ENCODE results near the gene LRIG3.
"Not testable (repeated sequence)": the region's sequence is repeated elsewhere in the genome, so short reads cannot be mapped to it uniquely, and the experiment has no call there.

LRIG3 gene

DNA sequence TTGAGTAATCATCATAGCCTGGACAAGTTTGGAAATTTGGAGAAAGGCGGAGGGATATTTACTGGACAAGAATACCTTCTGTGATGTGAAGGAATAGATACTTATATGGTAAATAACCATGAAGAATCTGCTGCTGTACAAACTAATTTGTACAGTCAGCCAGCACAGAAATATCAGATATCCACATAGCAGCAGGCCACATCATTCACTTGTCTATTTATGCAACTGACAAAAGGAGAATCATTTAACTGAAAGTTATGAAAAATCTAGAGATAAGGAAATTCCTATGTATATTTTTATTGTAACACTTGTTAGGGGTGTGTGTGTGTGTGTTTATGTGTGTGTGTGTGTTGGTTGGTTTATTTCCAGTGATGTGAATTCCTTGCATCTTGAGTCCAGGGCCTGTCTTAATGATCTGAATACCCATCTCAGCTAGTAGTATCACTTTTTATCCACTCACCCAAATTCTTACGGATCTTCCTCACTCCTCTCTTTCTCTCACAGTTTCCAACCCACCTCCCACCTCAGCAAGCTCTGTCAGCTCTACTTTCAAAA, 10.5 kb upstream of the LRIG3 start:
- no peak for DNase-seq (ENCODE audit: low read depth)

DNA sequence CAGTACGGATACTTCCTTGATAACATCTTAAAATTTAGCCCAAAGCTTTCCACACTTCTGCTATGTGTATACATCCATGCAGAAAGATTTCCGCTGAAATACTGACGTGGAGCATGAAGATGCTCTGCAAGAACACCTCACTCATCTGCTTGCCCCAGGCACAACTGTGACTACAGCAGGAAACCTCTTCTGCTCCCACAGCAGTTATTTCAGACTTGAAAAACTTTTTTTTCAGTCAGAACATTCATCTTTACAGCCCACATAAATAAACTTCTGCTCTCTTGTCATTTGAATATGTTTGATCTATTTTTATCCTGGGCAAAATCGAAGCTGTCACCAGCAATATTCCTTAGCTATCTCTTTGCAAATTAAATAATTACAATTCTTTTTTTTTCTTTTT, 6.8 kb upstream of the LRIG3 start:
- DNase-seq (ENCODE audit: low read depth): no peak

DNA sequence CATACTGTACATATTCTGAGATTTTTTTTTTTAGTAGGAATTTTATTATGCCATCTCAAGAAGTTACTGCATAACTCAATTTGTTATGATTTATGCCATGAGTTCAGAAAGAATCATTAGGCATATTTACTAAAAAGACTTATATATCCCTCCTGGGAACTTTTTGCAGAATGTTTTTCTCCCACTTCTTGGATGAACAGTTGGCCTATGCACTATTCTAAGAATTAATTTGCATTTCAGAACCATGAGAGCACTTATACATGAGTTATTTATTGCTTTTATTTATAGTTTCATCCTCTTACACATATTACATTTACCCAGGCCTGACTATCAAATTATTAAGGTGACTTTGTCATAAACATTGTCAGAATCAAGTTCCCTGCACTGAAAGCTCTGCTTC, 6.3 kb upstream of the LRIG3 start:
- no peak for DNase-seq (ENCODE audit: low read depth)

DNA sequence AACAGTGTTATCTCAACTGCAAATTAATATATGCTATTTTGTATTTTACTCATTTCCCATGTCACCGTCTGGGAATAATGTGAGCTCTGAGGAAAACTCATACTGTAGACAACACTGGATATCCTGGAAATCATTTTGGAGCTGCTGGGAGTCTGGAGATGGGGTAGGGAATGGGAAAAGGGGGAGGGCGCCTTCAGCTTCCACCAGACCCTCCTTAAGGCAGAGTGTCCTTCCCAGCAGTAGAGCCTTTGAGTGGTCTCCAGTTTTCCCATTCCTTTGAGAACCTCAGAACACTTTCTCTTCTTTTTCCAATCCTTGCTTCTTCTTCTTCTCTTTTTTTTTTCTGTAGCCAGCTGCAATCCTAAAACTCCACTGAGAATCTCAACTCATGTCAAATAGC, 5.4 kb upstream of the LRIG3 start:
- no peak for DNase-seq (ENCODE audit: low read depth)

DNA sequence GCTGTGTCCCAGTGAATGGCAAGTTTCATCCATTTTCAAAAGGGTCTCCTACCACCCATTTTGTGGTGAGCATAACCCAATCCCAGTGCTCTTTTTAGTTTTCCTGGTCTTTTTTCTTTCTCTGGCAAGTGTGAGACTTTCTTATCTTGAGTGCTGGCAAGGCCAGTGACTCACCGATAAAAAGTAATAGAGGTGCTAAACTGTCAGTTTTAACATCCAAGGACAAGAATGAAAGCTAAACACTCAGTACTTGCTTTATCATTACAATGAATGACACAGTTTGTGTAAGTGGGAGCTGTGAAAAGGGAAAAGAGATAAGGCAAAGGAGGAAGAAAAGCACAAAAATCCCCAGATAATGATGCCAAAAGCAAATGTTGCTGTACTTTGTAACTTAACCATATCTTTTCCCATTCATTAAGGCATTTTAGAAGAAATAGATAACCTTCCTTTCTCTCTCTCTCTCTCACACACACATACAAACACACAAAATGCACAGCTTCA, 4.9 kb upstream of the LRIG3 start:
- DNase-seq (ENCODE audit: low read depth): no peak

DNA sequence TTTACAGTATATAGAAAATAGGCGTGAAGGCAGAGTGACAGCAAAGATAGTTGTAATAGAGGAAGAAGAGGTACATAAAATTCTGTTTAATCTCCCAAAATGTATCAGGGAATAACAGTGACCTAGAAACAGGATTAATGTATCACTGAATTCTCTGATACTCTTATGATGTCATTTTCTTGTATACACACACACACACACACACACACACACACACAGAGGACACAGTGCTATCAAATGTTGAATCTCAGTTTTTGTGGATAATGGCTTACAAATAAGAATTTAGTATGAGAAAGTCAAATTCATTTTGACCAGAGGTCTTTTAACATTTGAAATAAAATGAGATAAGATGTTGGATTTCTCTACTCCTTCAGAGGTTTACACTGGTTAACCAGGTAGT, 4.3 kb upstream of the LRIG3 start:
- no peak for DNase-seq (ENCODE audit: low read depth)

DNA sequence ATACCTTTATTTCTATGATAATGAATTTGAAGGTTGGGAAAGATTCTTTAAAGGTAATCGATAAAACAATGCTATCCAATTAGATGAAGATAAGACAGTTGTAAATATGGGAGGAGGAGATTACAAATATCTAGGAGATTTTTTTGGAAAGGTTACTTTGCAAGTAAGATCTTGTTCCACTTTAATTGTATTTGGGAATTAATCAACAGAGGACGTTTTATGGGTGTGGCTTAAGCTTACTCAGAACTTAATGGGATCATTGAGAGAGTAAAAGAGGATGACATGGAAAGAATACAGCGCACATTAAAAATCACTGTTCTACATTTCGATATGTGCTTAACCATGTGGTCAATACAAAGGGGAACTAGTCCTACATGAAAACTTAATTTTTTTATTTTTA, 3.5 kb upstream of the LRIG3 start:
- no peak for DNase-seq (ENCODE audit: low read depth)

DNA sequence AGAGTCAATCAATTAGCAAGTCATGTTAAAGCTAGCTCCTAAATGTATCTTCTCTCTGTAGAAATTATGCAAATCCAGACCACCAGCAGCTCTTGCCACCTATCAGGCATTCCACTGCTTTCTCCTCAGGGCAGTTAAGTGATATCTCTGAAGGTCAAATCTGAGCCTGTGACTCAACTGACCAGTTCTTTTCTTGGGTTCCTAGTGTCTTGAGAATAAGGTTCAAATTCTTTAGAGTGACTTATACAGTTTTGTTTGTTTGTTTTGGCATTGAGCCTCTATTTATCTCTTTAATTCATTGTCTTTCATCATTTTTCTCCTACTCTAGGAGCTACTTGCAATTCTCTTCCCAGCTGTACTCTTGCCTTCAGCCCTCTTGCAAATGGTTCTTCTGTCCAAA, 2.5 kb upstream of the LRIG3 start:
- no peak for DNase-seq (ENCODE audit: low read depth)

DNA sequence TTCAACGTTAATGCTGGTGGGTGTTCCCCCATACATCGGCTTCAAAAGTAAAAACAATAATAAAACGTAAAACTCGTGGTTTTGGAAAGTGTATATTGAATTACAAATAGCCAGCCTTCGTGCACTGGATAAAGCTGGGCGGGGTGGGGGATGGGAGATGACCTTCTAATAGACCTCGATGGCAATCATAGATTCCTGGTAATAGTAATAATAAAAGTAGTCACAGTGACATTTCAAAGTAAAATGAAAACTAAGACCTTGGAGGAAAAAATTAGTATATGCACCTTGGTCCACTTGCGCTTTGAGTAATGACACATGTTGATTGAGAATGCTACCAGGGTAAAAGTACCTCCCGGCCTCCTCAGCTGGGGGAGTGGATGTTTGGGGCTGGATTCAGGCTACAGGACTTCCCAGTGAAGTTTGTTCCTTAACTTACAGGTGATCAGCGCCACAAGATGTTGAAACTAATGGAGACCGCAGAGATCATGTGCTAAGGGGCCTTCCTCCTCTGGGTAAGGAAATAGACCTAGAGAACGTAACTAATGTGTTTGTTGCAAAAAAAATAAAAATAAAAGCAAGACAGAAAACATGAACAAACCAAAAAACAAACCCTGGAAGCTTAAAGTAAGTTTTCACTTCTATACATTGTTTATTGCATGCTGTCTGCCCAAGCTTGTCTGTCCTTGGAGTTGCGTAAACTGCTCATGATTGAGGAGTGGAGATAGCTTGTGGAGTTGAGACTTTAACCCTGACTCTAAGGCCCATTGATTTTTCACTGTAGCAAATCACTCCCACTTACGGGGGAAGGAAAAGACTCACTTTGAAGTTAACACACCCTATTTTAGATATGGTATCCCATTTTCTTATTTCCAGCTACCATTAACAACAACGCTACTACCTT, 907 bp upstream of the LRIG3 start:
- DNase-seq (ENCODE audit: low read depth): no peak

DNA sequence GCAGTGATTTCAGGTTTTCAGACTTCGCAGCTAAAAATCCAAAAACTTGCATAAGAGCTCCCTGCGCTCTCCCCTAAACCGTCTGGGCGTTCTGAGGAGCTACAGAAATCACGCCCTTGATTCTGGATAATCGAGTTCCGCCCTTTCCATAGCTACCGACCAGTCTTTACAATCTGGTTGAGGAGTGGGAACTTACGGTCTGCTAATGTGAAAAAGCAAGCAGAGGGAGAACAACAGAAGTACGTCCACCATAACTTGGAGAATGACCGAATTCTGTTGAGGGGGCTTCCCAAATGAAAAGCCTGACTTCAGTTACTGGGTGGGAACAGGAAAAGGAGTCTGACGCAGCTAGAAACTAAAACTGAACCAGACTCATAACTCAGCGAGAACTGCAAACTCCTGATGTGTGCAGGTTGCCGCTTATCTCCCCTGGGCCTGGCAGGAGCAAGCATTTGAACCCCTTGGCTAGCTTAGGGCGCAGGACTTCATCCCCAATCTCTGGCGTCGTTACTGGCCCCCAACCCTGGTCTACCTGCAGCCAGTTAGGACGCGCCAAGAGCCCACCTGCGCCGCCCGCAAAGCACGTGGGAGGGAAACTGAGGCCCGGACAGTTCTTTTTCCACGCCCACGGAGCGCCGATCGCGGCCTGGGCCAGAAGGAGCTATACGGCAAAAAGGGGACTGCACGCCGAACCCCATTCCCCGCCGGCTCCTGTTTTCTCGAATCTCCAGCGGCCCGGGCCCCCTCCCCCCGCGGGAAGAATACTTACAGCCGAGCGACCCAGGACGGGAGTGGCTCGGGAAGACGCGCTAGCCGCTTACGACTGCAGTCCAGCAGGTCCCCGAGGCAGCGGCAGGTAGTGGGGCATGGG, 838 bp downstream of the LRIG3 start:
- no peak for DNase-seq (ENCODE audit: low read depth)

DNA sequence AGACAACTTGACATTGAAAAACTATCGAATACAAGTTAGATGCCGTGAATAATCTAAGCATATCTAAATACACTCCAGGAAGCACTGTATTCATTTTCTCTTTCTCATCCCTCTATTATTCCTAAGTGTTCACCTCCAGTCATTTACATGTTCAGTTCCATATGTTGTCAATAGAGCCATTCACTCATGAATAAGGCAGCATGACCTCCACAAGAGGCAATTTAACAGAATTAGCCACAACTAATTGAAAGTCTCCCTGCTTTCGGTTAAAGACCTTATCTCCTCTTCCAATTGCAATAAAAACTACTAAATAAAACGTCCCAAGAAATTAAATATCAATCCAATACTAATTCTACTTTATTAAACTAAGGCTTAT, 1.8 kb downstream of the LRIG3 start:
- no peak for DNase-seq (ENCODE audit: low read depth)

DNA sequence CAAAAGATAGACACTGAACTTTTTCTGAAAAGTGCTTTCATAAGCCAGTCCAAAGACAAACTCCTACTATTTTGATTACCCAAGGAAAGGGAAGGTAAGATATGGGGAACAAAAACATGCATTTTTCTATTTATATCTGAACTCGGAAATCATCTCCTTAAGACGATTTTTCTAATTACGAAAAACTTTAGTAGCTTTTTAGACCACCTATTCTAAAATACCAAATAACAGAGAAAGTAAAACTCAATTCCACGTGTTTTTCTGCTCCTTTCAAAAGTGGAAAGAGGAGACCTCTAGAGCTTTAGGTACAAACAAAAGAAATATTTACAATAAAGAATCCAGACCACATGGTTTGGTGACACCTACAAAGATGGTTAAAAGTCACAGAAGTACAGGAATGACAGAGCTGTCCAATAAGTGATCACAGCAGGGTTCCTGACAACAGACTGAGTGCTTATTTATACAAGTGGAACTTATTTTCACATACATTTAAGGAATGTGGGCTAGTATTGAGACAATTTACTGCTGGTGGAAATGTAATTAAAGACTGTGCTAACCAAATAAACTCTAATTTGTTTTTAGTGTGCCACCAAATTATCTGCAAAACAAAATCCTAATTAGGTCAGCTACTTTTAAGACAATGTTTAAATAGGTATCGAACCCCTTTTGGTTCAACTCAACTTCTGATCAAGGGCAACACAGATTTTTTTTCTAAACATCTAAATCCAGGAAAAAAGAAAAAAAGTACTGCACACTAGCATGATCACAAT, 2.4 kb downstream of the LRIG3 start:
- DNase-seq (ENCODE audit: low read depth): no peak

DNA sequence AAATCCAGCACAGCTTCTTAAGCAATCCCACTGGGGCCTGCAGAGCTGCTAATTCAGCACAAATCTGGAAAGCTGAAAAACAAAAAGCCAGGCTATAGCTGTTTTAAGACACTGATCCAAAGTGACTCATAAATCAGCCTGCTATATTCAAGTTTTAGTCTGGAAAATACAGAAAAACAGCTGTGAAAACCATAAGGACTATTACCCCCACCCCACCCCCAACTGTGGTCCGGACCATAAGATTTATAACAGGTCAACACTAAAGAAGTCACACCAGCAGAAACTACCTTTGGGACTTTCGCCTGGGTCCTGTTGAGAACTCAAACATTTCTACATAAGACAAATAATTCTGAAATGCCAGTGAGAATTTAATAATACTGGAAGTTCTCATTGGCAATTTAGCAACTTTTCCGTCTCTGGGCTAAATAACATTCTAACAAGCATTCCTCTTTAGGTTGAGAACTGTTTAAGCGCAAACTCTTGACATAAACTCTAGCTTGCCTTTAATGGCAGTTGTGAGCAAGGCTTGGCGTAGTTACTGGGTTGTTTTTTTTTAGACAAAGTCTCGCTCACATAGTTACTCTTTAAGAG, 3.3 kb downstream of the LRIG3 start:
- no peak for DNase-seq (ENCODE audit: low read depth)

DNA sequence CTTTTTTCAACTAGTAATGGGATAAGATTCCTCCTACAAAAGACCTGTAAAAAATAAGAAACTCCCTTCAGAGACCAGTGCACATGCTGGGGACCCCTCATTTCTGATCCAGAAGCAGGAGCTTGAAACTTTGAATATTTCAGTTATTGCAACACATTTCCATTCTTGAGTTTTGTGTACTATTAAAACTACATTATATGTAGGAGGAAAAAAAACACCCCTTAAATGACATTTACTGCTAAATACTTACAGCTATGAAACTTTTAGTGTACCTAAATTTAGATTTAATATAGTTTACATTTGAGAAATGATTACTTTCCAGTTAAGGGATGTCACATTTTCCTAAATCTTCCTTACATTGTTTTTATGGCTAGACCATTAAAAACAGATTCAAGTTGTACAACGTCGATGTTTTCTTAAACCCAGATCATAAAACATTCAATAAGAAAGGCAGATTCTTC, 4.1 kb downstream of the LRIG3 start:
- no peak for DNase-seq (ENCODE audit: low read depth)

DNA sequence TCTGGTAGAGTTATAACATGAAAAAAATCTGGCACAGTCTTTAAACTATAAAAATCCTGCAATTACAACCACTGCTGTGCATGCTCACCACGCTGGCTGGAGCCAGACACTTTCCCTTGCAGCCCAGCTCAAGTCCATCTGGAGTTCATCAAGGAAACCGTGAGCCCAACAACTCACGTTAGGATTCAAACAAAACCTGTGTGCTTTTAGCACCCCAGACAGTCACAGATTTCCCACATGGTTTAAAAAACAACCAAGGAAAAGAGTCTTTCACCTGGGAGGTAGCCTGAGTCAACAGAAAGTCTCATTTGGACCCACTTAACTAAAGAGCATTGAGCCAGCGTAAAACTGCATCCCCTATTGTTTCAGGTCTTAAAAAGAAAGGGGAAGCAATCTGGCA, 4.7 kb downstream of the LRIG3 start:
- DNase-seq (ENCODE audit: low read depth): no peak

DNA sequence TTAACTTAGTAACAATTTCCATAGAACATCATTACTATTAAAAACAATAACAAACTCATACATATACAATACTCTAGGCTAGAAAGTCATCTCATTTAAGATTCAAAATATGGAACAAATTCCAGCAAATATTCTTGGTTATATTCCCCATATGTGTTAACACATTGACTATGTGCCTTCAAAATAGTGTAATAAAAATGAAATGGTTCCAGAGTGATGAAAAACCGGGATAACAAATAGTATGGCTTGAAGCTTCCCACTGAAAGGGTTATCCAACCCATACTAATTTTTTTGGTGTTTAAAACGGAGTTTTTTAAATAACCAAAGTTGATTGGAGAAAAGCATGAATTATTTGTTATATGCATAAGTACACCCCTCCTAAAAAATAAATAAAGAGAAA, 5.3 kb downstream of the LRIG3 start:
- no peak for DNase-seq (ENCODE audit: low read depth)

DNA sequence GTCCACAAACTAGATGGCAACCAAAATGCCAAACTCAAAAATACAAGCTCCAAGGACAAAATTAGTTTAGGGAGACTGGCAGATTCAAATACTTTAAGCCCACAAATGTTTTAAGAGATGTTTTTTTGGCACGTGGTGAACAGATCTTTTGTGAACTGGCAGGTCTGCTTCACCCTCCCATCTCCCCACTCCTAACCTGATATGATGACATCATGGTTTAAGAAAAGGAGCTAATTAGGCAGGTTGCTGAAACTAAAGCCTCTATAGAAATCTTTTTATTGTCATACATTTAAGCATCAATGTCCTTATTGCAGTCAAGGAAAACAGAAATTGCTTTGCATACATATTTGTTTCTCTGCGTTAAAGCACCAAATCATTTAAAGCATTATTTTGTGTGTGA, 5.8 kb downstream of the LRIG3 start:
- DNase-seq (ENCODE audit: low read depth): no peak

DNA sequence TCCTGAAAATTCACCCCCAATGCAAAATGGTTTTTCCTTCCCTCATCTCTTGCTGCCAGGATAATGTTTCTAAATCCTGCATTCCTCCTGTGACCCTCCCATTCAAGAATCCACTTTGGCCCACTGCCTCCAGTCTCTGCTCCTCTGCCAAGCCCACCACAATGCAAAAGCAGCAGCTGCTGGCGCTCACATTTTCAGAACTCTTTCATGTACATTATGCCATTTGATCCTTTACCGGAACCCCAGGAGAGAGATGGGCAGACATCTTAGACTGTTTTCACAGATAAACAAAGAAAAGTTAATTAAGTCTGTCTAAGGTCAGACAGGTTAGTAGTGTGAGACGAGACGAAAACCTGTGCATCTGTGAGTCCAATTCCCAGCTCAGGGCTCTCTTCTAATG, 12.9 kb downstream of the LRIG3 start:
- no peak for DNase-seq (ENCODE audit: low read depth)

DNA sequence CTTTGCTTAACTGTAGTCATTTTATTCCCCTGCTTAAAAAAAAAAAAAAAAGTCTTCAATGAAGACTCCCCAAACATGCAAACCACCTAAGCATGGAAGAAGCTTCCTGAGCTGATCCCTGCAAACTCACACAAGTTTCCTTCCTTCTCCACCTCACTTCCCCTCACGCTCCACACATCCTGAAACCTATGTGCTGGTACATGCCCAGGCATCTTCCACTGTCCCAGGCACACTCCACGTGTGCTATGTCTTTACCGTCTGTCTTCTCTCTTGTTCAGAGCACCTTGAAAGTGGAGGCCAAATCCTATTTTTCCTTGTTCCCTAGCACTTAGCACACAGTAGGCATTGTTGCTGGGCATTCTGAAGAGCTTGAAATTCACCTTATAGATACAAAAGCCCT, 13.4 kb downstream of the LRIG3 start:
- no peak for DNase-seq (ENCODE audit: low read depth)

DNA sequence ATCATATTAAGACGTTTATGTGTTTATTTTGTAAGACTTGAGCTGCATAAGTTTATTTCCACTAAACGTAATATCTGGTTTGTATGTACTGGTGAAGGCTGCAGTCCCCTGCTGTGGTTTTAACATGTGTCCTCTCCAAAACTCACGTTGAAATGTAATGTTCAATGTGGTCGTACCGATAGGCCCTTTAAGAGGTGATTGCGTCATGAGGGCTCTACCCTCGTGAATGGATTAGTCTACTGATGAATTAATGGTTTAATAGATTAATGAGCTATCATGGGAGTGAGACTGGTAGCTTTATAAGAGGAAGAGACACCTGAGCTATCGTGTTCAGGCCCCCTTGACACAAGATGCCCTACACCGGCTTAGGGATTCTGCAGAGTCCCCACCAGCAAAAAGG, 14.9 kb downstream of the LRIG3 start:
- DNase-seq (ENCODE audit: low read depth): no peak

DNA sequence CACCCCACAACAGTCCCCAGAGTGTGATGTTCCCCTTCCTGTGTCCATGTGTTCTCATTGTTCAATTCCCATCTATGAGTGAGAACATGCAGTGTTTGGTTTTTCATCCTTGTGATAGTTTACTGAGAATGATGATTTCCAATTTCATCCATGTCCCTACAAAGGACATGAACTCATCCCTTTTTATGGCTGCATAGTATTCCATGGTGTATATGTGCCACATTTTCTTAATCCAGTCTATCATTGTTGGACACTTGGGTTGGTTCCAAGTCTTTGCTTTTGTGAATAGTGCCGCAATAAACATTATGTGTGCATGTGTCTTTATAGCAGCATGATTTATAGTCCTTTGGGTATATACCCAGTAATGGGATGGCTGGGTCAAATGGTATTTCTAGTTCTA, 17.6 kb downstream of the LRIG3 start:
- DNase-seq (ENCODE audit: low read depth): not testable (repeated sequence)

DNA sequence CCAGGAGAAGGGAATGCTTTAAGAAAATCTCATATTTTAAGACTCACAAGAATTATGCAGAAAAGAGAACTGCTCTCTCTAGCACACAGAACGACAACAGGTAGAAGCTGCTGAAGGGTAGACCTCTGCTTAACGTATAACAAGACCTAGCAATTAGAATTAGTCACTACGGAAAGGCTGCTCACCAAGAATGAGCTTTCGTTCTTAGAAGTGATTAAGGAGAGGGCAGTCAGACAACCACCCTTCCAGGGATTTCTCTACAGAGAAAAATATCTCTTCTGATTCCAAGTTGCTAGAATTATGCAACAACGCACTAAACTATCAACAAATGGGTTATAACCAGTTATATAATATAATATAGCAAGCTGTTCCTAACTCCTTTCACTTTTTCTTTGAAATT, 18.6 kb downstream of the LRIG3 start:
- DNase-seq (ENCODE audit: low read depth): no peak
